Trophoblast cell (in vitro differentiated cells and primary cell): ENCODE results near the gene WDR7.
"Not testable (repeated sequence)": the region's sequence is repeated elsewhere in the genome, so short reads cannot be mapped to it uniquely, and the experiment has no call there.

Experiments used
- DNase-seq, 2 donors: peaks; one replicate each; pipeline ENCODE4 v3.0.0-alpha.2; 2016
- H2AFZ ChIP-seq: 2 replicates; pipeline ENCODE4 v1.6.1; 2013; ENCODE audit warnings: low read length, moderate library complexity, mild to moderate bottlenecking; ENCODE audit not compliant: insufficient read depth, poor library complexity
- H2AK5ac ChIP-seq: 2 replicates; pipeline ENCODE4 v1.6.1; 2013; ENCODE audit warnings: mild to moderate bottlenecking, low read length
- H2BK120ac ChIP-seq: 2 replicates; pipeline ENCODE4 v1.6.1; 2013; ENCODE audit warnings: low read length, mild to moderate bottlenecking, moderate library complexity; ENCODE audit not compliant: insufficient read depth, poor library complexity
- H2BK12ac ChIP-seq: 2 replicates; pipeline ENCODE4 v1.6.1; 2013; ENCODE audit warnings: mild to moderate bottlenecking, low read length, moderate library complexity
- H2BK5ac ChIP-seq: 2 replicates; pipeline ENCODE4 v1.6.1; 2013; ENCODE audit warnings: low read length, low read depth, moderate library complexity, mild to moderate bottlenecking; ENCODE audit not compliant: poor library complexity
- H3K14ac ChIP-seq: 2 replicates; pipeline ENCODE4 v1.6.1; 2013; ENCODE audit warnings: mild to moderate bottlenecking, low read length
- H3K18ac ChIP-seq: 2 replicates; pipeline ENCODE4 v1.6.1; 2013; ENCODE audit warnings: mild to moderate bottlenecking, low read length
- H3K23ac ChIP-seq: 2 replicates; pipeline ENCODE4 v1.6.1; 2013; ENCODE audit warnings: low read length
- H3K27ac ChIP-seq: 2 replicates; pipeline ENCODE4 v1.5.1; 2013; ENCODE audit warnings: low read depth, mild to moderate bottlenecking, inconsistent platforms, low read length, moderate library complexity
- H3K27me3 ChIP-seq: 2 replicates; pipeline ENCODE4 v1.6.1; 2013; ENCODE audit warnings: inconsistent platforms, mild to moderate bottlenecking, low read length, moderate library complexity; ENCODE audit not compliant: insufficient read depth
- H3K36me3 ChIP-seq, 2 experiments: 1 replicate in 1 of 2; 2 replicates in 1 of 2; pipeline ENCODE4 v1.6.1; 2013; ENCODE audit warnings: low read length in 2 of 2, mild to moderate bottlenecking in 2 of 2, moderate library complexity in 1 of 2; ENCODE audit not compliant: insufficient read depth in 2 of 2, control insufficient read depth in 1 of 2
- H3K4ac ChIP-seq: 2 replicates; pipeline ENCODE4 v1.6.1; 2013; ENCODE audit warnings: low read depth, mild to moderate bottlenecking, low read length, moderate library complexity
- H3K4me1 ChIP-seq, 2 experiments: 1 replicate in 1 of 2; 2 replicates in 1 of 2; pipeline ENCODE4 v1.6.1; 2013; ENCODE audit warnings: low read length in 2 of 2, mild to moderate bottlenecking in 2 of 2, moderate library complexity in 1 of 2; ENCODE audit not compliant: insufficient read depth in 2 of 2, control insufficient read depth in 1 of 2
- H3K4me2 ChIP-seq: 2 replicates; pipeline ENCODE4 v1.6.1; 2013; ENCODE audit warnings: inconsistent platforms, mild to moderate bottlenecking, low read length, moderate library complexity
- H3K4me3 ChIP-seq: 2 replicates; pipeline ENCODE4 v1.5.1; 2013; ENCODE audit warnings: mild to moderate bottlenecking, low read depth, low read length, inconsistent platforms
- H3K79me1 ChIP-seq: one replicate; pipeline ENCODE4 v1.6.1; 2013; ENCODE audit warnings: low read length
- H3K79me2 ChIP-seq: 2 replicates; pipeline ENCODE4 v1.6.1; 2013; ENCODE audit warnings: low read length, mild to moderate bottlenecking; ENCODE audit not compliant: control insufficient read depth, insufficient read depth, poor library complexity
- H3K9ac ChIP-seq: 2 replicates; pipeline ENCODE4 v1.6.1; 2013; ENCODE audit warnings: mild to moderate bottlenecking, low read length
- H3K9me3 ChIP-seq: 2 replicates; pipeline ENCODE4 v1.6.1; 2013; ENCODE audit warnings: low read depth, mild to moderate bottlenecking, control low read depth, inconsistent platforms, low read length; ENCODE audit not compliant: insufficient read depth
- H4K12ac ChIP-seq: 2 replicates; pipeline ENCODE4 v1.6.1; 2013; ENCODE audit warnings: low read depth, mild to moderate bottlenecking, low read length, moderate library complexity
- H4K8ac ChIP-seq: 2 replicates; pipeline ENCODE4 v1.6.1; 2013; ENCODE audit warnings: low read depth, mild to moderate bottlenecking, low read length, moderate library complexity
- H4K91ac ChIP-seq: one replicate; pipeline ENCODE4 v1.6.1; 2013; ENCODE audit warnings: low read depth, mild to moderate bottlenecking, low read length, moderate library complexity
- WGBS: extraction: QIAGEN DNeasy Blood & Tissue Kit; methylation state at CpG from one replicate; pipeline ENCODE4 v1.1.7; 2013; ENCODE audit warnings: missing lambda C conversion rate; ENCODE audit not compliant: insufficient read length, insufficient coverage; ENCODE audit errors: extremely low coverage; 5-methylcytosine and 5-hydroxymethylcytosine counted together

Gene WDR7

DNA sequence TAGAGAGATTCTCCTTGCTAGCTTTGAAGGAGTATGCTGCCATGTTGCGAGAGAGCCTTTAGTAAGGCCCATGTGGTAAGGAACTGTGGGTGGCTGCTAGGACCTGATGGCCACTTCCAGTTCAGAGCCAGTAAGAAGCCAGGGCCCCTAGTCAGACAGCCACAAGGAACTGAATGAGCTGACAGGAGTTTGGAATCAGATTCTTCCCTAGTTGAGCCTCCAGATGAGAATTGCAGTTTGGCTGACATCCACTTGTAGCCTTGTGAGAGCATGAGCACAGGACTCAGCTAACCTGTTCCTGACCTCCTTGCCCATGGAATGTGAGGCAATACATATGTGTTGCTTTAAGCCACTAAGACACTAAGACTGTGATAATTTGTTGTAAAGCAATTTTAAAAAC is 1.2 kb upstream of the WDR7 start:
- H3K14ac ChIP-seq = no peak overlapping the region
- H2BK120ac ChIP-seq = no peak overlapping the region
- no peak overlapping the region for H2AK5ac ChIP-seq
- no peak overlapping the region for H2BK12ac ChIP-seq
- no peak overlapping the region for H3K27ac ChIP-seq
- no peak overlapping the region for H4K12ac ChIP-seq
- H2BK5ac ChIP-seq = no peak overlapping the region
- peaks cover 3% of the 10 kb centered on the region for H3K79me2 ChIP-seq
- no peak overlapping the region for H3K4ac ChIP-seq
- H3K27me3 ChIP-seq = no peaks in the 10 kb centered on the region
- no CpG with 5 or more reads among the region's 1 CpG for WGBS
- DNase-seq = no peak
- no peaks in the 10 kb centered on the region for H3K4me1 ChIP-seq
- H3K18ac ChIP-seq = no peak overlapping the region
- H3K23ac ChIP-seq = no peak overlapping the region
- H4K8ac ChIP-seq = no peak overlapping the region
- no peaks in the 10 kb centered on the region for H3K36me3 ChIP-seq
- no peak overlapping the region for H3K4me3 ChIP-seq
- no peaks in the 10 kb centered on the region for H3K79me1 ChIP-seq
- no peaks in the 10 kb centered on the region for H3K9me3 ChIP-seq
- no peak overlapping the region for H2AFZ ChIP-seq
- H4K91ac ChIP-seq = no peak overlapping the region
- no peak overlapping the region for H3K9ac ChIP-seq
- no peak overlapping the region for H3K4me2 ChIP-seq

DNA sequence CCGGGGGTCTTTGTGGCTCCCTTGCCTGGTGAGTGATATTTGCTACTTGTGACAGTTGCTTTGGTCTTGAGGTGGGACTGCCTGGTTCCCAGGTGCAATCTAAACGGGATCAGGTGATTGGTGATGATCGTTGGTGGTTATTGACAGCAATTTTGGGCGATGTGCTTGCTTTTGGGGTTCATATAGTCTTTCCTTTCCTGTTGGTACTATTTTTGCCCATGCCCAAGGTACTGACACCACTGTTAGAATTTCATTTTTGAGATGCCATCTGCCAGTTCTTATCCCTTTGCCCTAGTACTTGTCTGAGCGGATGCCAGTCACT is 573 bp downstream of the WDR7 start:
- Histone ChIP-seq H3K27me3 (no peaks in the 10 kb centered on the region), H2BK5ac (no peak overlapping the region), H3K4ac (no peak overlapping the region), H3K4me2 (peak overlapping the region; percentile 58), H3K4me3 (peak overlapping the region; percentile 87), H3K4me1 (no peaks in the 10 kb centered on the region), H4K91ac (no peak overlapping the region), H3K9ac (peak overlapping the region; percentile 57), H3K23ac (no peak overlapping the region), H3K27ac (no peak overlapping the region), H2AK5ac (no peak overlapping the region), H3K36me3 (no peaks in the 10 kb centered on the region), H2AFZ (peak overlapping the region; percentile 66), H2BK12ac (no peak overlapping the region), H3K79me1 (no peaks in the 10 kb centered on the region), H4K12ac (no peak overlapping the region), H3K18ac (no peak overlapping the region), H3K79me2 (peaks cover 3% of the 10 kb centered on the region), H3K9me3 (no peaks in the 10 kb centered on the region), H3K14ac (no peak overlapping the region), H2BK120ac (no peak overlapping the region), H4K8ac (peak overlapping the region; percentile 79)
- WGBS = no CpG with 5 or more reads among the region's 5 CpGs
- no peak for DNase-seq

DNA sequence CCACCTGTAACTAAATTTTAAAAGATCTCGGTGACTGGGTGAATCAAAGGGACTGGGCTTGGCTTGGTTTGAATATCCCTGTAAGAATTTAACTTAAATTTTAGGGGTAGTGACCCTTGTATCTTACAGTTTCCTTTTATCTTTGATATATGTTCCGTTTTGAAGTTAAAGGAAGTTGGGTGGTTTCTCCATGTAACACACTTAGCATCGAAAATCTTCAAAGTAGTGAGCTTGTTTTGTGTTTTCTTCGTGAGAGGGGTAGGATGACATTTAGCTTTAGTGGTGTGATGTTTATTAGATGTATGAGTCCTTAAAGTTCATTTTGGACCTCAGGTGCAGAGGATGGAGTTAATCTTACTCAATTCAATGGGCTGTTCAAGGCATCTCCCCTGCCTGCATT is 1.6 kb downstream of the WDR7 start:
- Histone ChIP-seq H2AK5ac (no peak overlapping the region), H3K9ac (no peak overlapping the region)
- WGBS = no CpG with 5 or more reads among the region's 4 CpGs

DNA sequence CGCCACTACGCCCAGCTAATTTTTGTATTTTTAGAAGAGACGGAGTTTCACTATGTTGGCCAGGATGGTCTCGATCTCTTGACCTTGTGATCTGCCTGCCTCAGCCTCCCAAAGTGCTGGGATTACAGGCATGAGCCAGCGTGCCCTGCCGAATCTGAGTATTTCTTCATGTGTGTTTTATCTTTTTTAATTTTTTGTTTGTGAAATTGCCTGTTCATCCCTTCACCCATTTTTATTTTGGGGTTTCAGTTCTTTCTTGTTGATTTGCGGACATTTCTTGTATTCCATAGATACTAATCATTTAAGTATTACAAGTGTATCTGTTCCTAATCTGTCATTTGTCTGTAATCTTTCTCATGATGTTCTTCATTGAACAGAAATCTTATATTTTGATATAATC is 3.1 kb downstream of the WDR7 start:
- no CpG with 5 or more reads among the region's 7 CpGs for WGBS
- not testable (repeated sequence) for H3K27me3 ChIP-seq, H2BK12ac ChIP-seq

More for the DNA sequence above, 1.6 kb downstream of the WDR7 start:
- Histone ChIP-seq H2BK5ac (no peak overlapping the region), H3K27ac (no peak overlapping the region), H3K4me1 (no peaks in the 10 kb centered on the region), H3K23ac (no peak overlapping the region), H2AFZ (no peak overlapping the region), H3K4me2 (no peak overlapping the region), H2BK12ac (no peak overlapping the region), H3K4ac (no peak overlapping the region), H3K18ac (no peak overlapping the region), H3K27me3 (no peaks in the 10 kb centered on the region), H4K8ac (no peak overlapping the region), H2BK120ac (no peak overlapping the region), H4K12ac (no peak overlapping the region), H3K9me3 (no peaks in the 10 kb centered on the region), H4K91ac (no peak overlapping the region), H3K14ac (no peak overlapping the region), H3K79me2 (peaks cover 3% of the 10 kb centered on the region), H3K4me3 (no peak overlapping the region), H3K79me1 (no peaks in the 10 kb centered on the region), H3K36me3 (no peaks in the 10 kb centered on the region)
- no peak for DNase-seq

More for the DNA sequence above, 3.1 kb downstream of the WDR7 start:
- not testable (repeated sequence) for H4K8ac ChIP-seq, H3K79me1 ChIP-seq, H4K12ac ChIP-seq, H2BK120ac ChIP-seq, H2AK5ac ChIP-seq, H3K4me3 ChIP-seq, H2AFZ ChIP-seq, H2BK5ac ChIP-seq, H3K18ac ChIP-seq, H3K9me3 ChIP-seq, H3K4me1 ChIP-seq, H3K14ac ChIP-seq, H3K4ac ChIP-seq, H3K36me3 ChIP-seq, H4K91ac ChIP-seq, H3K23ac ChIP-seq, H3K9ac ChIP-seq, H3K4me2 ChIP-seq, DNase-seq, H3K27ac ChIP-seq, H3K79me2 ChIP-seq
